ENCODE measurements around the gene TXNIP.

Gene TXNIP

GRCh38 chr1:146010126-146010738 is 13.9 kb upstream of the TXNIP start:
- DNase-seq, result no peak

- DNase-seq, result no peak
These were observed 11.2 kb upstream of the TXNIP start for GRCh38 chr1:146007489-146008133.

- no peak for DNase-seq
These were observed 5.3 kb upstream of the TXNIP start for GRCh38 chr1:146001709-146002108.

- DNase-seq, result peak; percentile 35
These were observed 3.1 kb upstream of the TXNIP start for GRCh38 chr1:145999321-146000024.

- no peak for DNase-seq
These were observed 1.3 kb upstream of the TXNIP start for GRCh38 chr1:145997718-145998023.

- DNase-seq, result peak; percentile 43
These were observed 788 bp upstream of the TXNIP start for GRCh38 chr1:145997016-145997717.

- DNase-seq, result no peak
These were observed 381 bp downstream of the TXNIP start for GRCh38 chr1:145995964-145996432.

- no peak for DNase-seq
These were observed 1.1 kb downstream of the TXNIP start for GRCh38 chr1:145995148-145995881.

GRCh38 chr1:145994391-145995120 is 1.8 kb downstream of the TXNIP start:
- peak; percentile 35 for DNase-seq

- no peak for DNase-seq
These were observed 2.6 kb downstream of the TXNIP start for GRCh38 chr1:145993618-145994390.

- DNase-seq, result no peak
These were observed 3.3 kb downstream of the TXNIP start for GRCh38 chr1:145992958-145993617.

GRCh38 chr1:145992502-145992936 is 3.9 kb downstream of the TXNIP start:
- no peak for DNase-seq

- no peak for DNase-seq
These were observed 4.5 kb downstream of the TXNIP start for GRCh38 chr1:145991735-145992412.

- DNase-seq, result no peak
These were observed 6.0 kb downstream of the TXNIP start for GRCh38 chr1:145990249-145990855.

GRCh38 chr1:145988773-145989172 is 7.6 kb downstream of the TXNIP start:
- no peak for DNase-seq

- no peak for DNase-seq
These were observed 8.5 kb downstream of the TXNIP start for GRCh38 chr1:145987926-145988325.

- no peak for DNase-seq
These were observed 9.8 kb downstream of the TXNIP start for GRCh38 chr1:145986551-145986950.

- DNase-seq, result no peak
These were observed 10.6 kb downstream of the TXNIP start for GRCh38 chr1:145985502-145986439.

GRCh38 chr1:145985129-145985501 is 11.3 kb downstream of the TXNIP start:
- no peak for DNase-seq
